ENCODE results near the gene SKIC2.
"Not testable (repeated sequence)": the region's sequence is repeated elsewhere in the genome, so short reads cannot be mapped to it uniquely, and the experiment has no call there.

SKIC2 gene

GRCh38 chr6:31958741-31959739 lies at the start of gene SKIC2, which contains the start of gene NELFE:
Gene SKIC2, plus strand, starts transcription at chr6:31959175. Its CDS starts 18 bp downstream, at chr6:31959193.
Gene NELFE, minus strand, starts transcription at chr6:31958971. Its CDS starts 525 bp downstream, at chr6:31958446.
- DNase-seq (ENCODE audit: low read depth): peak; percentile 94

GRCh38 chr6:31909298-31909697 lies 49.7 kb upstream of the SKIC2 start:
- DNase-seq (ENCODE audit: low read depth): not testable (repeated sequence)

- DNase-seq (ENCODE audit: low read depth): no peak
Observed at GRCh38 chr6:31911826-31912585, 47.0 kb upstream of the SKIC2 start.

GRCh38 chr6:31915351-31915750 lies 43.6 kb upstream of the SKIC2 start:
- no peak for DNase-seq (ENCODE audit: low read depth)

- no peak for DNase-seq (ENCODE audit: low read depth)
Observed at GRCh38 chr6:31915756-31916155, 43.2 kb upstream of the SKIC2 start.

GRCh38 chr6:31918069-31918720 lies 40.8 kb upstream of the SKIC2 start:
- no peak for DNase-seq (ENCODE audit: low read depth)

- DNase-seq (ENCODE audit: low read depth): no peak
Observed at GRCh38 chr6:31919624-31920303, 39.2 kb upstream of the SKIC2 start.

GRCh38 chr6:31920811-31921210 lies 38.2 kb upstream of the SKIC2 start:
- no peak for DNase-seq (ENCODE audit: low read depth)

- no peak for DNase-seq (ENCODE audit: low read depth)
Observed at GRCh38 chr6:31922942-31923341, 36.0 kb upstream of the SKIC2 start.

GRCh38 chr6:31927242-31927862 lies 31.6 kb upstream of the SKIC2 start, which contains the start of gene C2:
Gene C2, plus strand, starts transcription at chr6:31927717. Its CDS starts 36 bp downstream, at chr6:31927753.
- DNase-seq (ENCODE audit: low read depth): no peak

- no peak for DNase-seq (ENCODE audit: low read depth)
Observed at GRCh38 chr6:31927863-31928671, 30.9 kb upstream of the SKIC2 start.

GRCh38 chr6:31928672-31928939 lies 30.4 kb upstream of the SKIC2 start:
- DNase-seq (ENCODE audit: low read depth): no peak

- no peak for DNase-seq (ENCODE audit: low read depth)
Observed at GRCh38 chr6:31930962-31931361, 28.0 kb upstream of the SKIC2 start.

GRCh38 chr6:31932137-31932536 lies 26.8 kb upstream of the SKIC2 start:
- not testable (repeated sequence) for DNase-seq (ENCODE audit: low read depth)

GRCh38 chr6:31933537-31933936 lies 25.4 kb upstream of the SKIC2 start:
- no peak for DNase-seq (ENCODE audit: low read depth)

GRCh38 chr6:31935021-31935420 lies 24.0 kb upstream of the SKIC2 start:
- DNase-seq (ENCODE audit: low read depth): no peak

- no peak for DNase-seq (ENCODE audit: low read depth)
Observed at GRCh38 chr6:31935823-31936222, 23.2 kb upstream of the SKIC2 start.

GRCh38 chr6:31940256-31940664 lies 18.7 kb upstream of the SKIC2 start:
- DNase-seq (ENCODE audit: low read depth): no peak

- no peak for DNase-seq (ENCODE audit: low read depth)
Observed at GRCh38 chr6:31943742-31944141, 15.2 kb upstream of the SKIC2 start.

- DNase-seq (ENCODE audit: low read depth): no peak
Observed at GRCh38 chr6:31945154-31945506, 13.8 kb upstream of the SKIC2 start.

Measured in HS-5 (cell line).